HG02870 (cell line): ENCODE measurements around the gene CXCL5.

Source experiments
- ATAC-seq: cut with Tn5 transposase; IDR thresholded peaks from one replicate; pipeline ENCODE4 v1.9.1; 2021; ENCODE audit warnings: mild to moderate bottlenecking, moderate library complexity; ENCODE audit not compliant: unreplicated experiment

Gene CXCL5

GRCh38 chr4:73998040-73999011 lies at the start of gene CXCL5:
TSS of gene CXCL5 (minus strand) at chr4:73998677. CDS start at chr4:73998581, 96 bp downstream.
- no peak for ATAC-seq

GRCh38 chr4:74047152-74047551 lies 48.7 kb upstream of the CXCL5 start:
- ATAC-seq: no peak

GRCh38 chr4:74045772-74046171 lies 47.3 kb upstream of the CXCL5 start:
- no peak for ATAC-seq

- ATAC-seq: no peak
These were observed 46.8 kb upstream of the CXCL5 start for GRCh38 chr4:74045247-74045646.

GRCh38 chr4:74044677-74045076 lies 46.2 kb upstream of the CXCL5 start:
- ATAC-seq: no peak

- no peak for ATAC-seq
These were observed 44.2 kb upstream of the CXCL5 start for GRCh38 chr4:74042681-74043080.

GRCh38 chr4:74041418-74041817 lies 42.9 kb upstream of the CXCL5 start:
- ATAC-seq: no peak

GRCh38 chr4:74039315-74039763 lies 40.9 kb upstream of the CXCL5 start:
- ATAC-seq: no peak

- peak; percentile 45 for ATAC-seq
These were observed 40.2 kb upstream of the CXCL5 start, which contains the start of gene CXCL3 for GRCh38 chr4:74038425-74039314. TSS of gene CXCL3 (minus strand) at chr4:74038689. CDS start at chr4:74038611, 78 bp downstream.

GRCh38 chr4:74038086-74038424 lies 39.6 kb upstream of the CXCL5 start:
- no peak for ATAC-seq

GRCh38 chr4:74037076-74037955 lies 38.8 kb upstream of the CXCL5 start:
- ATAC-seq: no peak

- ATAC-seq: no peak
These were observed 35.3 kb upstream of the CXCL5 start for GRCh38 chr4:74033739-74034138.

- no peak for ATAC-seq
These were observed 33.6 kb upstream of the CXCL5 start for GRCh38 chr4:74032064-74032463.

- no peak for ATAC-seq
These were observed 33.1 kb upstream of the CXCL5 start for GRCh38 chr4:74031576-74031975.

GRCh38 chr4:74030285-74030684 lies 31.8 kb upstream of the CXCL5 start:
- no peak for ATAC-seq

GRCh38 chr4:74028504-74028903 lies 30.0 kb upstream of the CXCL5 start:
- no peak for ATAC-seq

- no peak for ATAC-seq
These were observed 25.2 kb upstream of the CXCL5 start for GRCh38 chr4:74023709-74024108.

- ATAC-seq: no peak
These were observed 23.1 kb upstream of the CXCL5 start for GRCh38 chr4:74021601-74022000.

GRCh38 chr4:74018771-74019170 lies 20.3 kb upstream of the CXCL5 start:
- no peak for ATAC-seq

- ATAC-seq: no peak
These were observed 19.6 kb upstream of the CXCL5 start for GRCh38 chr4:74018116-74018515.

GRCh38 chr4:74016068-74016467 lies 17.6 kb upstream of the CXCL5 start:
- ATAC-seq: no peak
